ENCODE measurements around the gene C18orf32. TPM values are rescaled to one million over a fixed set of nuclear protein-coding genes. Genes with fewer than 3 reads are reported as not detected.
"Not testable (repeated sequence)": the region's sequence is repeated elsewhere in the genome, so short reads cannot be mapped to it uniquely, and the experiment has no call there.

The C18orf32 gene
- total and polyA plus RNA-seq, 2 donors (not counting 1 experiment from before 2014, with no cell fraction given): 20.8 to 36.3 TPM

- no peak overlapping the region for H3K4me3 ChIP-seq (ENCODE audit: control extremely low read depth in 1 of 5, extremely low read depth in 1 of 5, insufficient read depth in 1 of 5, low read depth in 2 of 5, low read length in 4 of 5)
- H3K4me1 ChIP-seq (ENCODE audit: control insufficient read depth in 2 of 2, insufficient read depth in 2 of 2, low read length in 2 of 2): no peaks in the 10 kb centered on the region
- H3K27ac ChIP-seq (ENCODE audit: low read length in 2 of 2): no peak overlapping the region
- no peak overlapping the region for H2AFZ ChIP-seq (ENCODE audit: insufficient read depth, low read depth, low read length, poor library complexity, severe bottlenecking)
- ChIA-PET CTCF (interaction anchor here (0.6 to 2.7 kb wide), 4 partner anchors 43 to 349 kb away, joined by 3 to 11 read pairs (median 4); no protein-coding TSS in a partner anchor), POLR2A (no interaction called here)
- Mint-ChIP-seq H3K4me3 (no peak overlapping the region), H3K27me3 (peaks cover 11% of the 10 kb centered on the region), H3K27ac (peak overlapping the region; percentile 26), H3K9me3 (ENCODE audit: insufficient read depth) (no peaks in the 10 kb centered on the region), H3K4me1 (no peaks in the 10 kb centered on the region)
- H4K20me1 ChIP-seq (ENCODE audit: control insufficient read depth, insufficient read depth, low read length, poor library complexity, severe bottlenecking): no peaks in the 10 kb centered on the region
- no peak for ATAC-seq (ENCODE audit: low read depth)
- H3K36me3 ChIP-seq (replicated peaks in 1 of 2; ENCODE audit: control extremely low read depth in 1 of 2, control insufficient read depth in 1 of 2, extremely low read depth in 1 of 2, insufficient read depth in 2 of 2, low read length in 1 of 2): no peaks in the 10 kb centered on the region
- intact Hi-C loops (cut with micrococcal nuclease): loop anchor here (5.0 kb wide), 2 partner anchors 753 to 837 kb away; partner anchors contain the start of gene CFAP53
- H3K9ac ChIP-seq (ENCODE audit: low read length): no peak overlapping the region
- 92% methylated on average over 7 of the region's 9 CpGs for WGBS (ENCODE audit: insufficient coverage)
- H3K27me3 ChIP-seq (replicated peaks in 1 of 4; ENCODE audit: control extremely low read depth in 1 of 4, control insufficient read depth in 3 of 4, insufficient read depth in 4 of 4, low read length in 3 of 4): no peaks in the 10 kb centered on the region
- no peak for TF ChIP-seq EZH2 (IDR thresholded peaks at IDR 0.05; ENCODE audit: borderline replicate concordance, insufficient read depth, low read depth, low read length, poor library complexity, severe bottlenecking)
- DNase-seq: no peak
- no peaks in the 10 kb centered on the region for H3K9me3 ChIP-seq (ENCODE audit: control extremely low read depth in 1 of 3, control insufficient read depth in 2 of 3, insufficient read depth in 1 of 3, low read length in 2 of 3)
- no peaks in the 10 kb centered on the region for H3K79me2 ChIP-seq (ENCODE audit: control insufficient read depth, insufficient read depth, low read length)
- no peak overlapping the region for H3K4me2 ChIP-seq (replicated peaks; ENCODE audit: low read depth, low read length, poor library complexity, severe bottlenecking)
Observed at GRCh38 chr18:49514577-49514976, 27.5 kb upstream of the C18orf32 start.

DNA sequence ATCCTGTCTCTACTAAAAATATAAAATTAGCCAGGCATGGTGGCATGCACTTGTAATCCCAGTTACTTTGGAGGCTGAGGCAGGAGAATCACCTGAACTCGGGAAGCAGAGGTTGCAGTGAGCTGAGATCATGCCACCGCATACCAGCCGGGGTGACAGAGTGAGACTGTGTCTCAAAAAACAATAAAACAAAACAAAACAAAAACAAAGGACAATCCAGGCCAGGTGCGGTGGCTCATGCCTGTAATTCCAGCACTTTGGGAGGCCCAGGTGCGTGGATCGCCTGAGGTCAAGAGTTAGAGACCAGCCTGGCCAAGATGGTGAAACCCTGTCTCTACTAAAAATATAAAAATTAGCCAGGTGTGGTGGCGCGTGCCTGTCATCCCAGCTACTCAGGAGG lies 25.8 kb upstream of the C18orf32 start:
- intact Hi-C loops (cut with micrococcal nuclease): loop anchor here (5.0 kb wide), 2 partner anchors 754 to 836 kb away; partner anchors contain the start of gene CFAP53
- H3K36me3 ChIP-seq (replicated peaks in 1 of 2; ENCODE audit: control extremely low read depth in 1 of 2, control insufficient read depth in 1 of 2, extremely low read depth in 1 of 2, insufficient read depth in 2 of 2, low read length in 1 of 2); H3K27ac Mint-ChIP-seq; H3K9me3 ChIP-seq (ENCODE audit: control extremely low read depth in 1 of 3, control insufficient read depth in 2 of 3, insufficient read depth in 1 of 3, low read length in 2 of 3); H3K4me3 ChIP-seq (ENCODE audit: control extremely low read depth in 1 of 5, extremely low read depth in 1 of 5, insufficient read depth in 1 of 5, low read depth in 2 of 5, low read length in 4 of 5); H3K27me3 ChIP-seq (replicated peaks in 1 of 4; ENCODE audit: control extremely low read depth in 1 of 4, control insufficient read depth in 3 of 4, insufficient read depth in 4 of 4, low read length in 3 of 4); H3K4me1 Mint-ChIP-seq; H3K4me1 ChIP-seq (ENCODE audit: control insufficient read depth in 2 of 2, insufficient read depth in 2 of 2, low read length in 2 of 2); ATAC-seq (ENCODE audit: low read depth); H4K20me1 ChIP-seq (ENCODE audit: control insufficient read depth, insufficient read depth, low read length, poor library complexity, severe bottlenecking); H3K4me2 ChIP-seq (replicated peaks; ENCODE audit: low read depth, low read length, poor library complexity, severe bottlenecking); H3K4me3 Mint-ChIP-seq; H2AFZ ChIP-seq (ENCODE audit: insufficient read depth, low read depth, low read length, poor library complexity, severe bottlenecking); H3K9ac ChIP-seq (ENCODE audit: low read length); H3K9me3 Mint-ChIP-seq (ENCODE audit: insufficient read depth); CTCF ChIA-PET; H3K27ac ChIP-seq (ENCODE audit: low read length in 2 of 2); POLR2A ChIA-PET; DNase-seq; H3K79me2 ChIP-seq (ENCODE audit: control insufficient read depth, insufficient read depth, low read length): not testable (repeated sequence)
- peaks cover 12% of the 10 kb centered on the region for H3K27me3 Mint-ChIP-seq
- 97% methylated on average over 3 of the region's 8 CpGs for WGBS (ENCODE audit: insufficient coverage)

All from B cell (primary cell).